Vagina (tissue), 2 donors: ENCODE measurements around the gene HIRA. TPM values are rescaled to one million over a fixed set of nuclear protein-coding genes. Genes with fewer than 3 reads are reported as not detected.

Source experiments
- DNase-seq, 2 donors: peaks; one replicate each; pipeline ENCODE4 v3.0.0-alpha.2; 2017; ENCODE audit errors: extremely low spot score in 2 of 2
- H3K27ac ChIP-seq: fragments of 200-600 bp; sonication (generic); one replicate; pipeline ENCODE4 v1.5.1; 2019
- H3K27me3 ChIP-seq: fragments of 200-600 bp; sonication (generic); one replicate; pipeline ENCODE4 v1.5.1; 2019
- H3K36me3 ChIP-seq, 2 donors: fragments of 200-600 bp; sonication (generic); one replicate each; pipeline ENCODE4 v1.5.1; 2017 to 2019
- H3K4me1 ChIP-seq: fragments of 200-600 bp; sonication (generic); one replicate; pipeline ENCODE4 v1.5.1; 2019
- H3K4me3 ChIP-seq, 2 donors: fragments of 200-600 bp; sonication (generic); 1 replicate in 1 of 2; 2 replicates in 1 of 2; pipeline ENCODE4 v1.5.1; 2016 to 2019
- H3K9me3 ChIP-seq: fragments of 200-600 bp; sonication (generic); one replicate; pipeline ENCODE4 v1.5.1; 2019
- POLR2A ChIP-seq, 2 donors: fragments of 450-650 bp; IDR thresholded peaks; one replicate each; pipeline ENCODE4 v1.6.1; 2017; ENCODE audit warnings: antibody characterized with exemption in 2 of 2, mild to moderate bottlenecking in 2 of 2, moderate library complexity in 2 of 2
- POLR2AphosphoS5 ChIP-seq, 2 donors: sonication (generic); formaldehyde crosslinking; IDR thresholded peaks; one replicate each; pipeline ENCODE4 v1.9.0; 2017; ENCODE audit warnings: antibody characterized with exemption in 2 of 2, mild to moderate bottlenecking in 2 of 2, low read depth in 1 of 2; ENCODE audit not compliant: insufficient read depth in 1 of 2
- intact Hi-C: fragments of 100-400 bp; cut with DNase I; formaldehyde crosslinking; loops from one replicate; pipeline ENCODE4 v1.15.1; 2023
- total RNA-seq: library from RNA; depleted of rRNA; stranded (reverse); fragments of >200 nt; gene quantifications from one replicate; pipeline ENCODE4 v1.2.3, GENCODE V29; 2016
- TF ChIP-seq, protein P1 (sequence below), 3 experiments: fragments of 450-650 bp in 2 of 3; fragments of 200-600 bp in 1 of 3; sonication (generic) in 1 of 3; IDR thresholded peaks; one replicate each; pipeline ENCODE4 v1.5.1; 2017 to 2019; ENCODE audit warnings: antibody characterized with exemption in 3 of 3, mild to moderate bottlenecking in 2 of 3, moderate library complexity in 2 of 3

The HIRA gene
- total RNA-seq, 1 donor from 2014 or later, result 13.5 TPM

DNA sequence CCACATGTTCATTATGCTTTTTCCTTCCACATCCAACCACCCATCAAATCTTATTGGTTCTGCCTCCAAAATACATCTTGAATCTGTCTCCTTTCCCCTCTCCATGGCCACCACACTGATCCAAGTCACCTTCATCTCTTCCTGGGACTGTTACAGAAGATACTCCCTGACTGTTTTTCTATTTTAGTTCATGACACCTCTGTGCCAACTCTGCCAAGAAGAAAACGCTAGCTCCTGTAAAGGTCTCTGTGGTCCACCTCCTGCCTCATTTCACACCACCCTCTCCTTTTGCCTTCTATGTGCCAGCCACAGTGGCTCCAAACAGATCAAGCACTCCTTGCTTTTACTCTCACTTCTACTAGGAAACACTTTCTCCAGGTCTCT lies 81.1 kb downstream of the HIRA start:
- peaks cover 0 to 56% of the 10 kb centered on the region in 2 donors for H3K36me3 ChIP-seq
- DNase-seq, result no peak
- TF ChIP-seq POLR2A (IDR thresholded peaks at IDR 0.05), result no peak
- TF ChIP-seq POLR2AphosphoS5 (IDR thresholded peaks at IDR 0.05; ENCODE audit: insufficient read depth in 1 of 2, low read depth in 1 of 2), result no peak
- TF ChIP-seq, protein P1, sequence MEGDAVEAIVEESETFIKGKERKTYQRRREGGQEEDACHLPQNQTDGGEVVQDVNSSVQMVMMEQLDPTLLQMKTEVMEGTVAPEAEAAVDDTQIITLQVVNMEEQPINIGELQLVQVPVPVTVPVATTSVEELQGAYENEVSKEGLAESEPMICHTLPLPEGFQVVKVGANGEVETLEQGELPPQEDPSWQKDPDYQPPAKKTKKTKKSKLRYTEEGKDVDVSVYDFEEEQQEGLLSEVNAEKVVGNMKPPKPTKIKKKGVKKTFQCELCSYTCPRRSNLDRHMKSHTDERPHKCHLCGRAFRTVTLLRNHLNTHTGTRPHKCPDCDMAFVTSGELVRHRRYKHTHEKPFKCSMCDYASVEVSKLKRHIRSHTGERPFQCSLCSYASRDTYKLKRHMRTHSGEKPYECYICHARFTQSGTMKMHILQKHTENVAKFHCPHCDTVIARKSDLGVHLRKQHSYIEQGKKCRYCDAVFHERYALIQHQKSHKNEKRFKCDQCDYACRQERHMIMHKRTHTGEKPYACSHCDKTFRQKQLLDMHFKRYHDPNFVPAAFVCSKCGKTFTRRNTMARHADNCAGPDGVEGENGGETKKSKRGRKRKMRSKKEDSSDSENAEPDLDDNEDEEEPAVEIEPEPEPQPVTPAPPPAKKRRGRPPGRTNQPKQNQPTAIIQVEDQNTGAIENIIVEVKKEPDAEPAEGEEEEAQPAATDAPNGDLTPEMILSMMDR (IDR thresholded peaks at IDR 0.05), result no peak

GRCh38 chr22:19349778-19350475 lies 81.6 kb downstream of the HIRA start:
- Histone ChIP-seq H3K4me3 (no peak overlapping the region), H3K9me3 (no peaks in the 10 kb centered on the region), H3K4me1 (no peaks in the 10 kb centered on the region), H3K27me3 (no peaks in the 10 kb centered on the region), H3K27ac (no peak overlapping the region), H3K36me3 (peaks cover 0 to 56% of the 10 kb centered on the region in 2 donors)
- TF ChIP-seq, protein P1 (IDR thresholded peaks at IDR 0.05), result no peak
- TF ChIP-seq POLR2A (IDR thresholded peaks at IDR 0.05), result no peak
- TF ChIP-seq POLR2AphosphoS5 (IDR thresholded peaks at IDR 0.05; ENCODE audit: insufficient read depth in 1 of 2, low read depth in 1 of 2), result no peak
- no peak for DNase-seq
- intact Hi-C loops, result no loop called here

More for the DNA sequence above, 81.1 kb downstream of the HIRA start:
- intact Hi-C loops, result no loop called here
- no peaks in the 10 kb centered on the region for H3K4me1 ChIP-seq
- no peaks in the 10 kb centered on the region for H3K27me3 ChIP-seq
- no peak overlapping the region for H3K27ac ChIP-seq
- H3K9me3 ChIP-seq, result no peaks in the 10 kb centered on the region
- H3K4me3 ChIP-seq, result no peak overlapping the region

DNA sequence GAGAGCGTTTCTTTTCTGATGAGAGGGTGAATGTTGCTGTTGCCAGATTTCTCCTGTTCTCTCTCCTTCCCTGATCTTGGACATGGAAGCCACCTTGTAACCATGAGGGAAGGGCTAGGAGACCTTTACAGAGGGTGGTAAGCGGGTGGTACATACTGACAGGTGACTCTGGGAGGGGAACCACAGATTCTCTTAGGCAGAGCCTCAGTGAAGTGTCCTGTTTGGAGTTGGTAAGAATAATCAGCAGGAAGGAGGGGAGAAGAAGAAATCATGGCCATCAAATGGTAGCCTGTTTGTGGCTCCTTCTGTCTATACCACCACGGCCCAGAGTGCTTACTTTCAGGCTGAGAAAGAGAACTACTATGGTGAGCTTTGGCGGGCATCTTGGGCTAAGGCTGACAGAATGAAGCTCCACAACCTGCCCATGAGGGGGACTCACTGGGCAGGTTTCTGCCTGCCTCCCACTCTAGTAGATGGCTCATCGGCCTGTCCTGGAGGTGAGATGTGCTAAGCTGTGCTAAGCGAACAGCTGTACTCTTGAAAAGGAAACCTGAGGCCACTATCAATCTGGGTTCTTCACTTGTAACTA lies 84.8 kb downstream of the HIRA start:
- no peak overlapping the region for H3K27ac ChIP-seq
- H3K9me3 ChIP-seq, result no peaks in the 10 kb centered on the region
- no peak for DNase-seq
- no peaks in the 10 kb centered on the region for H3K27me3 ChIP-seq
- no peaks in the 10 kb centered on the region for H3K4me1 ChIP-seq
- TF ChIP-seq, protein P1 (IDR thresholded peaks at IDR 0.05), result no peak
- no peak for TF ChIP-seq POLR2AphosphoS5 (IDR thresholded peaks at IDR 0.05; ENCODE audit: insufficient read depth in 1 of 2, low read depth in 1 of 2)
- TF ChIP-seq POLR2A (IDR thresholded peaks at IDR 0.05), result no peak
- H3K4me3 ChIP-seq, result no peak overlapping the region
- peaks cover 5 to 40% of the 10 kb centered on the region in 2 donors for H3K36me3 ChIP-seq
- intact Hi-C loops, result no loop called here

DNA sequence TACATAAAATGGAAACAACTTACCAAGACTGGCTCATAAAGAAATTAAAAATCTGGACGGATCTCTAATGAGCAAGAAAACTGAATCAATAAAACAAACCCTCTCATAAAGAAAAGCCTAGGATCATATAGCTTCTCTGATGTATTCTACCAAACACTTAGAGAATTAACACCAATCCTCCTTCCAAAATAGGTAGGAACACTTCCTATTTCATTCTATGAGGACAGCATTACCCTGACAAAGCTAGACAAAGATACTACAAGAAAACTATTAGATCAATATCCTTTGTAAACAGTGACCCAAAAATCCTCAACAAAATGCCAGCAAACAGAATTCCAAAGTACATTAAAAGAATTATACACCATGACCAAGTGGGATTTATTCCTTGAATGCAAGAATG lies 87.1 kb downstream of the HIRA start:
- peaks cover 5 to 28% of the 10 kb centered on the region in 2 donors for H3K36me3 ChIP-seq
- H3K4me3 ChIP-seq, result no peak overlapping the region
- intact Hi-C loops, result no loop called here
- no peaks in the 10 kb centered on the region for H3K27me3 ChIP-seq
- no peak for DNase-seq
- H3K9me3 ChIP-seq, result no peaks in the 10 kb centered on the region
- no peaks in the 10 kb centered on the region for H3K4me1 ChIP-seq
- H3K27ac ChIP-seq, result no peak overlapping the region
- no peak for TF ChIP-seq POLR2AphosphoS5 (IDR thresholded peaks at IDR 0.05; ENCODE audit: insufficient read depth in 1 of 2, low read depth in 1 of 2)
- TF ChIP-seq, protein P1 (IDR thresholded peaks at IDR 0.05), result no peak
- no peak for TF ChIP-seq POLR2A (IDR thresholded peaks at IDR 0.05)

DNA sequence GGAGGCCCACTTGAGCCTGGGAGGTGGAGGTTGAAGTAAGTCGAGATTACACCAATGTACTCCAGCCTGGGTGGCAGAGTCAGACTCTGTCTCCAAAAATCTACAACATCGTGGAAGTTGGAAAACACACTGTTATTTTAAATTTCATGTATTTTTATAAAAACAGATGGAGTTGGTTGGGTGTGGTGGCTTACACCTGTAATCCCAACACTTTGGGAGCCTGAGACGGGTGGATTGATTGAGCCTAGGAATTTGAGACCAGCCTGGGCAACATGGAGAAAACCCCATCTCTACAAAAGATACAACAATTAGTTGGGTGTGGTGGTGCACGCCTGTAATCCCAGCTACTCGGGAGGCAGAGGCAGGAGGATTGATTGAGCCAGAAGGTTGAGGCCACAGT lies 88.1 kb downstream of the HIRA start:
- no peak overlapping the region for H3K4me3 ChIP-seq
- no peaks in the 10 kb centered on the region for H3K27me3 ChIP-seq
- H3K4me1 ChIP-seq, result no peaks in the 10 kb centered on the region
- peaks cover 5 to 33% of the 10 kb centered on the region in 2 donors for H3K36me3 ChIP-seq
- TF ChIP-seq POLR2AphosphoS5 (IDR thresholded peaks at IDR 0.05; ENCODE audit: insufficient read depth in 1 of 2, low read depth in 1 of 2), result no peak
- no peak for TF ChIP-seq POLR2A (IDR thresholded peaks at IDR 0.05)
- TF ChIP-seq, protein P1 (IDR thresholded peaks at IDR 0.05), result no peak
- no peak overlapping the region for H3K27ac ChIP-seq
- no peaks in the 10 kb centered on the region for H3K9me3 ChIP-seq
- intact Hi-C loops, result no loop called here
- DNase-seq, result no peak
